Measurements from ENCODE around the gene VPS45.

- TF ChIP-seq CTCF (IDR thresholded peaks at IDR 0.05) = no peak
- no peak for TF ChIP-seq POLR2A (IDR thresholded peaks at IDR 0.05)
Measured at GRCh38 chr1:150083907-150084306, 16.3 kb downstream of the VPS45 start.
